Islet precursor cell (in vitro differentiated cells): ENCODE data around the gene PSMB7.

Source experiments
- DNase-seq: peaks from one replicate; pipeline ENCODE4 v3.0.0-alpha.2; 2018

PSMB7 gene

DNA sequence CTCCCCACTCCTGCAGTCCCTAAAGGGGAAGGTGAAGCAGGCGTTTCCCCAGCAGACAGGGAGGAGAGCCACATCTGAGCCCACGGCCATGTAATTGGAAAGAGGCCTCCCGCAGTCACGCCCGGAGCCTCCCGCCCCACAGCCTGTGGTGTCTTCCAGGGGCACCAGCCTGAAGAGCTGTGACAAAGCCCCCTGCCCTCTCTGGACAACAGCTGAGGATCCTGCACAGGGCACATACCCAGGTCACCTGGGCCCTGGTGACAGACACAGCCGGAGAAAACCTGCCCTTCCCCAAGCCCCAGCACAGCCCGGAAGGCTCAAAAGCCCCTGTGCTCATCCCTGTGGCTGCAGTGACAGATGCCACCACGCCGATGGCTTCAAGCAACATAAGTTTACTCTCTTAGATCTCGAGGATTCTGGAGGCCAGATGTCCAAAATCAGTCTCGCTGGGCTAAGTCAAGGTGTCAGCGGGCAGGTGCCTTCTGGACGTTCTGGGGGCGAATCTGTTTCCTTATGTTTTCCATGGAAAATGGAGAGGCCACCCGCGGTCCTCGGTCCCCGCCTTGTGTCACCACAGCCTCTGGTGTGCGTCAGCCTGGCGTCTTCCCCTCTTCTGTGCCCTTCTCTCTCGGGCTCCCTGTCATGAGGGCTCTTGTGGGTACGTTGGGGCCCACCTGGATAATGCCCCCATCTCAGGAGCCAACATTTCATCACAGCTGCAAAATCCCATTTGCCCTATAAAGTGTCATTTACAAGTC lies 71.5 kb downstream of the PSMB7 start:
- DNase-seq, result no peak

DNA sequence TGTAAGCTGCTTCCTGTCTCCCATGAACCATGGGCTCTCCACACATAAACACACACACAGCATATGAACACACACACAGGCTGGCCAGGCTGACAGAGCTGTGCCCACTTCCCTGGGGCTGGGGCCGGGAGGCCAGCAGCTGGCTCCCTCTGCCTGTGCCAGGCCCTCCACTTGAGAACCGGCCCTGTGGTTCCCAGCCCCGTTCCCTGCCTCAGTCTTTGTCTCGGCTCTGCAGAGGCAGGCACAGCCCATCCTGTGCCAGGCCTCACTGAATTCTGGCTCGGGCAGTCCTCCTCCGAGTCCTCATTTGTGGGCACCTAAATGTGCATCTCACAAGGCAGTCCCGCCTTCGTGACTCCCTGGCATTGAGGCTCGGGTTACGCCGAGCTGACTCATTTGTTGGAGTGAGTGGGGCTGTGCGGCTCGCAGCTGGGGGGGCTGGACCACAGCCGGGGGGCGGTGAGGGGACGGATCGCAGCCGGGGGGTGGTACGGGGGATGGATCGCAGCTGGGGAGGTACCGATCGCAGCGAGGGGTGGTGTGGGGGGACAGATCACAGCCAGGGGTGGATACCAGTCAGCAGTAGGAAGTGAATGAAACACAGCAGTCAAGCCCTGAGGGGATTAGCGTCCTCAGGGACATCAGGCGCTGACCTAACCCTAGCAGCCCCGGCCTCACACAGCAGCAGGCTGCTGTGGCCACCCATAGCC lies 72.3 kb downstream of the PSMB7 start:
- DNase-seq, result peak; percentile 80

DNA sequence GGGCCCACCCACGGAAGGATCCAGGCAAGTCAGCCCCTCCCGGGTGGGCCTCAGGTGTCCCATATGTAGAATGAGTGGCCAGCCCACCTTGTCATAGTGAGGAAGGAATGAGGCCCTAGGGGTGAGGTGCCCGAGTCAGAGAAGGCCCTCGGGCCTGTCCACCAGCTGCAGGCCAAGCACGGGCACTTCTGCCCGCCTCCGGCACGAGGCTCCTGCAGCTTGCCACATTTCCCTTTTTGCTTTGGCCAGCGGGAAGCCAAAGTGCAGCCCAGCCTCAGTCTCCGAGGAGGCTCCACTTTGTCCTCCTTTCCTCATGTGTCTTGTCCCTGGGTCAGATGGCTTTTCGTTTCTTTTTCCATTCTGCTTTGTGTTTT lies 72.9 kb downstream of the PSMB7 start:
- no peak for DNase-seq

GRCh38 chr9:124341455-124342170 lies 73.6 kb downstream of the PSMB7 start:
- DNase-seq, result no peak

DNA sequence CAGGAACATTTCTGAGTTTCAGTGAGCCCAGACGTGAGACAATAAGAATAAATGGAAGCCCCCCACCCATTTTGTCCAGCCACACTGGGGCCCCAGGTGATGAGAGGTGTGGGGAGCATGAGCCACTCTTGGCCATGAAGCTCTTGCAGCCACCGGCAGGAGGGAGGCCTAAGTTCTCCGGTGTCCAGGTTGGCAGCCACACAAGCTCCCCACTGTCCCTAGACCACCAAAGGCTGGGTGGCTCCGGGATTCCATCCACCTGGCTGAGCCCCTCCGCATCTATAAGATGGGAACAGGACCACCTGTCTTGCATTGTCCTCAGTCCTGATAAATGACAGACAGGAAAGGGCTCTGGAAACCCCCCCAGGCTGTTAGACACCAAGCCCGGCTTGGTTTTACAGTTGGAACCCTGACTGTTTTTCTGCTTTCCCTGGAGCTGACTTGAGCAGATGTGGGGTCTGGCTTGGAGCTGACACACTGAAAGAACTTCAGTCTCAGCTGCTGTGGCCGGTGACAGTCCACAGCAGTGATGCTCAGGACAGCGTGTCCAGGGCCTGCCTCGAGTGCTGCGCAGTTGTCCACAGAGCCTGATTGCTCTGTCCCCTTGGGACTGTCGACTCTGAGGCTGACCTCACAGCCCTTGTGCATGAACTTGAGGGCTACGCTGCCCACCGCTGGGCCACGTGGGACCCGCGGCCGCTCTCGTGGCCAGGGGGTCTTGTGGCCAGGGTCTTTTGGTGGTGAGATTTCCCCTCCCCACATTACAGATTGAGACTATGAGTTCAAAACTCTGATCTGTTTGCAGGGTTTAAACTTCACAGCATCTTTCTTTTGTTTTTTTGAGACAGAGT lies 74.8 kb downstream of the PSMB7 start:
- DNase-seq, result no peak

GRCh38 chr9:124339603-124340146 lies 75.6 kb downstream of the PSMB7 start:
- DNase-seq, result no peak

GRCh38 chr9:124337562-124337961 lies 77.7 kb downstream of the PSMB7 start:
- no peak for DNase-seq

GRCh38 chr9:124335320-124335707 lies 79.9 kb downstream of the PSMB7 start:
- DNase-seq, result no peak

DNA sequence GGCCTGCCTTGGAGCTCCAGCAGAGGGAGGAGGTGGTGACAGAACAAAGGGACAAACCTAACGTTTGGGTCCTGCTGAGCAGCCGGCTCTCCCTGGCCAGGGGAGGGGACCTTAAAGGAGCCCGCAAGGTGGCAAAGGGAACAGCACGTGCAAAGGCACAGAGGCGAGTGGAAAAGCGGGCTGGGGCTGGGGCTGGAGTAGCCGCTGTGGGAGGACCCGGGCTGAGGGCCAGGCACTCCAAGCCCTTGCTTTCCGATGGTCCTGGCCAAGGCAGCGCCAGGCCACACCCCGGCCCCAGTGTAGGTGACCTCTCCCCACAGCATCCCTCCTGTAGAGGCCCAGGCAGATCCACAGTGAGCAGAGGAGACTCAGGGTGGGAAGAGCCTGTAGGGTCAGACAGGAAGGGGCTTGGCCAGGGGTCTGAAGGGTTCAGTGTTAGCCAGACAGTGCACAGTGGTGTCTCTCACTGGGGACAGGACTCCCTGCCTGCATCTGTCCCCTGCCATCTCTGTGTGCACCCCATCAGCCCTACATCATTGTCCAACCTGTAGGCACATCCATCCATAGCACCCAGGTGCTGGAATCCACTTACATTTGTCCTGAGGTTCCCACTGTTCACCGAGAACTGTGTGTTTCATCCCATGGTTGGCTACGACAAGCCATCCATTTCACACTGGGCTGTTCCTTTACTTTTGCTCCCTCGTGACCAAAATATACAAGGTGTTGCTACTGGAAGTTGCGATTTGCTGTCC lies 80.5 kb downstream of the PSMB7 start:
- DNase-seq, result no peak

DNA sequence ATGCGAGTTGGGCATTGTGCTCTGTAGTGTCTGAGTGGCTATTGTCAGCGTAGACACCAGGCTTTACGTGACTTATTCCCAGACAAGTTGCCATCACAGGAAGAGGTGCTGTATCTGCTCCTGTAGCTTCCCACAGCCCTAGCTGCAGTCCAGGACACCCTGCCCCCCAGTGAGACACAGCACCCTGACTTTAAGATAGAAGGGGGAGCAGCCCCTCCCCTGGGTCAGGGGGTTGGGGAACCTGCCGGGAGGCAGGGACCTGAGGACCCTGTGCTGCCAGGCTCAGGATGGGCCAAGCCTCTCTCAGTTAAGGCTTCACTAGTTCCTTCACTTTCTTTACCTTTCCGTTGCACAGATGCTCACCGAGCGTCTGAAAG lies 82.1 kb downstream of the PSMB7 start:
- no peak for DNase-seq

- no peak for DNase-seq
These were observed 82.7 kb downstream of the PSMB7 start for GRCh38 chr9:124332361-124333202.

DNA sequence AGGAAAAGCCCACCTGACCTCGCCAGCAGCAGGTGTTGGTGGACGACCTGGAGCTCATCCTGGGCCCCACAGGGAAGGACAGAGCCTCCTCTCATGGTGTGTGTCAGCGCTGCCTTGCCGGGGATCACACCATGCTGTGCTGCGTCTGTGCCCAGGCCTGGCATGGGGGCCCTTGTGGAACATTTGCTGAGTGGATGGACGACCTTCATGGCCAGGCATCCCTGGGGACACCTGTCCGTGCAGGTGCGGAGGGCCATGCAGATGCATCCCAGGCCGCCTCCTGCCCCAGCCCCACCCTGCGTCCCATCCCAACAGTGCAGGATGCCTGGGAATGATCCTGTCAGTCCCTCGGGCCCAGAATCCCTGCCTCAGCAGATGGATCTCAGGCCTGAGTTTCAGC lies 83.7 kb downstream of the PSMB7 start:
- DNase-seq, result no peak

DNA sequence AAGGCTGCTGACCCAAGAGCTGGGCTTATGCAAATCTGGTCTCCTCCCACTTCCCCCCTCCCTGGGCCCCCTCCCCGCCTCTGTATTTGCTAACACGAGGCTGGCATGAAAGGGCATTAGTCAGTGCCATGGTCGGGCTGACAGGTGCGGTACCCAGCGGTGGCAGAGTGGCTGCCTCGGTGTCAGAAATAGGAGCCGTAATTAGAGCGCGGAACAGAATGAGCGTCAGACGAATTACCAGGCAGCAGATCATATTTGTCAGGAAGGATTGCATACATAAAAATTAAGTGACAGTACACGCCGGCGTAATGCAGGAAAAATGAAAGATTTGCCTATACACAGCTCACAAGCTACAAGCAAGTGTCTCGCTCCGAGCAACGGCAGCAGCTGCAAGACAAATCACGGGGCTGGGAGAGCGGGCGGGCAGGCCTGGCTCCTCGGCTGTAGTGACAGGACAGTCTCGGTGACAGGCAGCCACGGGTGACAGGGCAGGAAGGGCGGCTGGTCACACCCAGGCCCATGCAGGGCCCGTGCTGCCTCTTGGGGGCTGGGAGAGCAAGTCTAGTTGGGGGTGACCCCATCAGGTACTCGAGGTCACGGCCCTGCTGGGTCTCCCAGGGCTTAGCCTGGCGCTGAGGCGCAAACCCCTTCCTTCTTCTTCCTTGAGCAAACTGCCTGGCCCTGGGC lies 85.1 kb downstream of the PSMB7 start:
- no peak for DNase-seq

DNA sequence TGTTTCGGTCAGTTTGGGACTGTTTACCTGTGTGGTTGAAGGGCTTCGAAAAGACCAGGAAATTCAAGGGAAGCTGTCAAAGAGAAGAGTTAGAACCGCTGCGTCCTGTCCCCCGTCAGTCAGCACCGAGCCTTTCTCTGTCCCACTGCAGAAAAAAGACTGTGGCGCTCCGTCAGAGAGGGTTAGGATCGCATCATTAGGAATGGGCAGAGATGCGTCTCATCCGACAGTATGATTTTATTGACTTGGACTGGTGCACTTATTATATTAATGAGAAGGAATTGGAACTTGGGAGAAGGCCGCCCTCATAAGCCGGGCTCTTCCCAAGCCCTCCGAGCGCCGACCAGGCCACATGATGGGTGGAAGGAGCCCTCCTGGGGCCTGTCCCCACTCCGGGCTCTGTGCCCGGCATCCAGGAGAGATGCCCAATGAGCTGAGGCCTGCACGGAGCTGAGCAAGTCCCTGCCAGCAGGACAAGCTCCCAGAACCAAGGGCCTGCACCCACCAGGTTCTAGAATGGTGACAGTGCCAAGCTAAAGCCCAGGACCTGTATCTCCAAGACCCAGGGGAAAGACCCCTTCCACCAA lies 85.9 kb downstream of the PSMB7 start:
- no peak for DNase-seq

GRCh38 chr9:124328285-124328684 lies 87.0 kb downstream of the PSMB7 start:
- no peak for DNase-seq

DNA sequence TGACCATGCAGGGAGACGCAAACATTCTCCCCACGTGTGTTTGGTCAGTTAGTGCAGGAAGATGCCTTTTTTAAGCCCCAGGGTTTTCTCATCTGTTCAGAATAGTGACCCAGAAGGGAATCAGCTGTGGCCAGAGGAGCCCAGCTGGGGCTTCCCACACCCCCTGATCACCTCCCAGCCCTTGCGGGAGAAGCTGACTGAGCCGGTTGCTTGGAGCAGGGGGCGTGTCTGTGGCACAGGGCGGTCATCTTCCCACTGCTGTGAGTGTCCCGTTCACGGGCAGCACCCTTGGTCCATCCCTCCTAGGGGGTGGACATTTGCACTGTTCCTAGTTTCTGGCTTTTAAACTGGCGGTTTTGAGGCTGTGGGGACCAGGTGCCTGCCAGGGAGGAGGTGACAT lies 87.8 kb downstream of the PSMB7 start:
- DNase-seq, result no peak

DNA sequence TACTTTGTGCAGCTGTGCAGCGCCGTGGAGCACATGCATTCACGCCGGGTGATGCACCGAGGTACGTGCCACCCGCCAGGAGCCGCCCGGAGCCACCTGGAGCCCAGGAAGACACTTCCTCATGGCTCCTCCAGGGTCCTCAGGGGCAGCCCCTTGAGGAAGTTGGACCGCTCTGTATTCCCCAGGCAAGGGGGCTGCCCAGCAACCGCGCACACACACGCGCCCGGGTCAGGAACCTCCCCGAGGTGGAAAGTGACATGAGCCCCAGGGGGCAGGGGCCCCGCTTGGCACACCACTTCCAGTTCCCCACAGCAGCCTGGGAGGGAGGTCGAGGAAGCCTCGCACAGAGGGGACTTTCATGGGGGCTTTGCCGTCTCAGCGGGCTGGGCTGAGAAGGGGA lies 88.9 kb downstream of the PSMB7 start:
- DNase-seq, result no peak

GRCh38 chr9:124325816-124326215 lies 89.4 kb downstream of the PSMB7 start:
- no peak for DNase-seq

DNA sequence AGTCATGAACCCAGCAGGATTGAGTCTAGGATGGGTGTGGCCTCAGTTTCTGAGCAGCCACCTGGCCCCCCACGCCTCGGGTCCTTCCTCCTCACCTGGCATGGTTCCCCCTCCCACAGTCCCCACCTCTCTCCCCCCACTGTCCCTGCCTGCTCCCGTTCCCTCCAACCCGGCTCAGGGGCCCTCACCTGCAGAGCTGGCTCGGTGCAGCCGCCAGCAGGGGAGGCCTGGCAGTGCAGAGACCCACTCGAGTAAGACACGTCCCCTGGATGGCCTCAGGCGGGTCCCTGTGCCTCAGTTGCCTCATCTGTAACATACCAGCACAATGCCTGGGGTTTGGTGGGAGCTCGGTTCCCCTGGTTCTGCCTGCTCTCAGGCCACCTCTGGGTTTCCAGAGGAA lies 91.3 kb downstream of the PSMB7 start:
- DNase-seq, result no peak
